HL-60 (cell line): ENCODE results near the gene TMEM25.
A peak's percentile ranks its signal among the peaks of the same experiment; 100 is the strongest.
"Not testable (repeated sequence)": the region's sequence is repeated elsewhere in the genome, so short reads cannot be mapped to it uniquely, and the experiment has no call there.

ENCODE experiments used
- DNase-seq, 2 experiments: peaks; one replicate each; pipeline ENCODE4 v3.0.0-alpha.2; 2010 to 2020; ENCODE audit warnings: low read depth in 1 of 2, low spot score in 1 of 2
- H3K27ac ChIP-seq: fragments of 250-450 bp; sonication (Bioruptor Pico); replicated peaks from 2 replicates; pipeline ENCODE4 v1.5.1; 2020; ENCODE audit warnings: mild to moderate bottlenecking, moderate library complexity
- H3K27me3 ChIP-seq: fragments of 250-450 bp; sonication (Bioruptor Pico); 2 replicates; pipeline ENCODE4 v1.5.1; 2021; ENCODE audit warnings: mild to moderate bottlenecking, moderate library complexity; ENCODE audit not compliant: insufficient read depth, poor library complexity, severe bottlenecking
- H3K4me3 ChIP-seq: replicated peaks from 2 replicates; pipeline ENCODE4 v1.5.1; 2011; ENCODE audit warnings: mild to moderate bottlenecking, control low read depth, low read length; ENCODE audit not compliant: insufficient read depth
- GABPA ChIP-seq: IDR thresholded peaks from 2 replicates; pipeline ENCODE4 v1.6.1; 2012; ENCODE audit warnings: low read depth
- POLR2AphosphoS5 ChIP-seq: IDR thresholded peaks from 2 replicates; pipeline ENCODE4 v1.6.1; 2012; ENCODE audit warnings: low read depth
- SPI1 ChIP-seq: IDR thresholded peaks from 2 replicates; pipeline ENCODE4 v1.6.1; 2012; ENCODE audit warnings: low read depth, mild to moderate bottlenecking, borderline replicate concordance
- TF ChIP-seq, protein P1 (sequence below): IDR thresholded peaks from 2 replicates; pipeline ENCODE4 v1.6.1; 2012; ENCODE audit warnings: low read depth; ENCODE audit not compliant: insufficient replicate concordance
- TF ChIP-seq, protein P2 (sequence below): IDR thresholded peaks from one replicate; pipeline ENCODE4 v1.5.1; 2011; ENCODE audit warnings: low read length, control low read depth, inconsistent platforms; ENCODE audit not compliant: insufficient read depth

The TMEM25 gene

DNA sequence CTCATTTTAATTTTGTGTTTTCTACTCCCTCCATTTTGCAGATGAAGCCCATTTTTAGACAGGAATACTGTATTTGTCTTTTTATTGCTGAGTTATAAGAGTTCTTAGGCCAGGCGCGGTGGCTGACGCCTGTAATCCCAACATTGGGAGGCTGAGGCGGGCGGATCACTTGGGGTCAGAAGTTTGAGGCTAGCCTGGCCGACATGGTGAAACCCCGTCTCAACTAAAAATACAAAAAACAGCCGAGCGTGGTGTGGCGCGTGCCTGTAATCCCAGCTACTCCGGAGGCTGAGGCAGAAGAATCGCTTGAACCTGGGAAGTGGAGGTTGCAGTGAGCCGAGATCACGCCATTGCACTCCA lies 40.7 kb downstream of the TMEM25 start:
- Histone ChIP-seq H3K4me3 (peak overlapping the region; percentile 96), H3K27ac (peak overlapping the region; percentile 95)
- not testable (repeated sequence) for H3K27me3 ChIP-seq
- TF ChIP-seq, protein P1, sequence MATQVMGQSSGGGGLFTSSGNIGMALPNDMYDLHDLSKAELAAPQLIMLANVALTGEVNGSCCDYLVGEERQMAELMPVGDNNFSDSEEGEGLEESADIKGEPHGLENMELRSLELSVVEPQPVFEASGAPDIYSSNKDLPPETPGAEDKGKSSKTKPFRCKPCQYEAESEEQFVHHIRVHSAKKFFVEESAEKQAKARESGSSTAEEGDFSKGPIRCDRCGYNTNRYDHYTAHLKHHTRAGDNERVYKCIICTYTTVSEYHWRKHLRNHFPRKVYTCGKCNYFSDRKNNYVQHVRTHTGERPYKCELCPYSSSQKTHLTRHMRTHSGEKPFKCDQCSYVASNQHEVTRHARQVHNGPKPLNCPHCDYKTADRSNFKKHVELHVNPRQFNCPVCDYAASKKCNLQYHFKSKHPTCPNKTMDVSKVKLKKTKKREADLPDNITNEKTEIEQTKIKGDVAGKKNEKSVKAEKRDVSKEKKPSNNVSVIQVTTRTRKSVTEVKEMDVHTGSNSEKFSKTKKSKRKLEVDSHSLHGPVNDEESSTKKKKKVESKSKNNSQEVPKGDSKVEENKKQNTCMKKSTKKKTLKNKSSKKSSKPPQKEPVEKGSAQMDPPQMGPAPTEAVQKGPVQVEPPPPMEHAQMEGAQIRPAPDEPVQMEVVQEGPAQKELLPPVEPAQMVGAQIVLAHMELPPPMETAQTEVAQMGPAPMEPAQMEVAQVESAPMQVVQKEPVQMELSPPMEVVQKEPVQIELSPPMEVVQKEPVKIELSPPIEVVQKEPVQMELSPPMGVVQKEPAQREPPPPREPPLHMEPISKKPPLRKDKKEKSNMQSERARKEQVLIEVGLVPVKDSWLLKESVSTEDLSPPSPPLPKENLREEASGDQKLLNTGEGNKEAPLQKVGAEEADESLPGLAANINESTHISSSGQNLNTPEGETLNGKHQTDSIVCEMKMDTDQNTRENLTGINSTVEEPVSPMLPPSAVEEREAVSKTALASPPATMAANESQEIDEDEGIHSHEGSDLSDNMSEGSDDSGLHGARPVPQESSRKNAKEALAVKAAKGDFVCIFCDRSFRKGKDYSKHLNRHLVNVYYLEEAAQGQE, result peak; percentile 6
- peak in 1 of 2 experiments; percentile 3 for DNase-seq

DNA sequence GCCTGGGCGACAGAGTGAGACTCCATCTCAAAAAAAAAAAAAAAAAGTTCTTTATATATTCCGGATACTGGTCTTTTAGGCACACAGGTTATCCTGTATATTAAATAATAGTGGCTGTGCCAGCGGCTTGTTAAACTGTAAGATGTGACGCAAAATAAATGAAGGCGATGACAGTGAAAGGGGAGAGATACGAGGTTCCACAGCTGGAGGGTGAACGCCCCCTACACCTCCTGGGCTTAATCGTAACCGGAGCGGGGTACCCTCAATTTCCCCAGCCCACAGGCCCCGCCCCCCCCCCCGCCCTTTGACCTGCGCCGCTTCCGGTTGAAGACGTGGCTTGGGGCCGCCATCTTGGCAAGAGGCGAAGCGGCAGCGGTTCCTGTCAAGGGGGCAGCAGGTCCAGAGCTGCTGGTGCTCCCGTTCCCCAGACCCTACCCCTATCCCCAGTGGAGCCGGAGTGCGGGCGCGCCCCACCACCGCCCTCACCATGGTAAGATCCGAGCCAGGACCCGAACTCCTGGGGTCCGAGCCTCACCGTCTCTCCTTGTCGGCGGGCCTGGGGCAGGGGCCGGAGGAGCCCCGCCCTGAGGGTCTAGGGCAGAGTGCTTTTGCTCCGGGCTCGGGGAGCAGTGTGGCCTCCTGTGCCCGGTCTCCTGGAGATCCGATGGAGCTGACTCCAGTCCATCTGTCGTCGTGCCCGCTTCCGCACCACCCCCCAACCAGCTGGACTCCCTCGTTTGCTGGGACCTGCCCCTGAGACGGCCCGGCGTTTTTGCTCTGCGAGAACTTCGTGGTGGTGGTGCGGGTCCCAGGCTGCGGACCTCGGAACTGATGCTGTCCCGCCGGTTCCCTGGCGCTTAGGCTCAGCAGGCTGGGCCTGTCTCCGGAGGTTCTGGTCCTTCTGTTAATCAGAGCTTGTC lies 41.3 kb downstream of the TMEM25 start, which contains the start of gene ARCN1:
ARCN1 (plus strand) TSS at position 349 of the 920 bp plus-strand sequence; CDS start at position 488, 139 bp downstream.
- Histone ChIP-seq H3K27ac (peak within 1 kb of the TSS; percentile 95), H3K4me3 (peak within 1 kb of the TSS; percentile 96), H3K27me3 (no peaks in the 10 kb centered on the region)
- peak; percentile 84; the same call in 1 of the 2 replicates for TF ChIP-seq POLR2AphosphoS5
- TF ChIP-seq, protein P2, sequence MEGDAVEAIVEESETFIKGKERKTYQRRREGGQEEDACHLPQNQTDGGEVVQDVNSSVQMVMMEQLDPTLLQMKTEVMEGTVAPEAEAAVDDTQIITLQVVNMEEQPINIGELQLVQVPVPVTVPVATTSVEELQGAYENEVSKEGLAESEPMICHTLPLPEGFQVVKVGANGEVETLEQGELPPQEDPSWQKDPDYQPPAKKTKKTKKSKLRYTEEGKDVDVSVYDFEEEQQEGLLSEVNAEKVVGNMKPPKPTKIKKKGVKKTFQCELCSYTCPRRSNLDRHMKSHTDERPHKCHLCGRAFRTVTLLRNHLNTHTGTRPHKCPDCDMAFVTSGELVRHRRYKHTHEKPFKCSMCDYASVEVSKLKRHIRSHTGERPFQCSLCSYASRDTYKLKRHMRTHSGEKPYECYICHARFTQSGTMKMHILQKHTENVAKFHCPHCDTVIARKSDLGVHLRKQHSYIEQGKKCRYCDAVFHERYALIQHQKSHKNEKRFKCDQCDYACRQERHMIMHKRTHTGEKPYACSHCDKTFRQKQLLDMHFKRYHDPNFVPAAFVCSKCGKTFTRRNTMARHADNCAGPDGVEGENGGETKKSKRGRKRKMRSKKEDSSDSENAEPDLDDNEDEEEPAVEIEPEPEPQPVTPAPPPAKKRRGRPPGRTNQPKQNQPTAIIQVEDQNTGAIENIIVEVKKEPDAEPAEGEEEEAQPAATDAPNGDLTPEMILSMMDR, result no peak
- 0 out of 2 replicates have a peak, but pooled peaks have one; percentile 17 for TF ChIP-seq GABPA
- no peak for TF ChIP-seq SPI1
- TF ChIP-seq, protein P1, result peak; percentile 27
- DNase-seq, result peak; percentile 69 to 76

DNA sequence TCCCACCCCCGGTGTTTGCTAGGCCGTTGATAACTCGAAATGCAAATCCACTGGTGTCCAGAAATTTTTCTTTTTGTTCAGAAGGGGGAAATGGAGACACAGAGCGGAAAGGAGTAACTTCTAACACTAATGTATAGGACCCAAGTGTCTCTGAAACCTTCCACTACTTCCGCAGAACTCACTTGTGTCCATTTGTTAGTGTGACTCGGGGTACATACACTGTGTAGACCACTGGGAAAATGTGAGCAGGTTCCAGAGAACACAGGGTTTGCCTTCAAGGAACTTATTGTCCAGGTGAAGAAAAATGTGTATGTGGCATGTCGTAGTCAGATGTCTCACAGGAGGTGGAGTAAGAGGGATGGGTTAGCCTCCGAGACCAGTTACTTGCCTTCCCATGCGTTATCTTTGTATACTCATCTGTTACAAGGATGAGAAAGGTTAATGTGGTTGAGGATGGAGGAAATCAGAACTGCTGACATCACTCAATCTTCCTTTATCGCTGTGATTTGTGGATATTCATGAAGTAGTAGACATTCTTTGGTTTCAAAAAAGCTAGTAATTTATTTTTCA lies 42.1 kb downstream of the TMEM25 start:
- no peak for TF ChIP-seq GABPA
- TF ChIP-seq, protein P2, result no peak
- TF ChIP-seq, protein P1, result no peak
- TF ChIP-seq POLR2AphosphoS5, result no peak
- TF ChIP-seq SPI1, result no peak
- Histone ChIP-seq H3K27ac (peak overlapping the region; percentile 95), H3K4me3 (peak overlapping the region; percentile 96), H3K27me3 (no peaks in the 10 kb centered on the region)
- peak; percentile 15 to 20 for DNase-seq
